Stimulated activated CD4-positive, alpha-beta T cell treated with anti-CD3 and anti-CD28 coated beads, Interleukin-4, amount 100 ng/mL, for 1 hour (primary cell): ENCODE data around the gene LRRN4.

Source experiments
- DNase-seq: peaks from one replicate; pipeline ENCODE4 v3.0.0-alpha.2; 2020

The LRRN4 gene

DNA sequence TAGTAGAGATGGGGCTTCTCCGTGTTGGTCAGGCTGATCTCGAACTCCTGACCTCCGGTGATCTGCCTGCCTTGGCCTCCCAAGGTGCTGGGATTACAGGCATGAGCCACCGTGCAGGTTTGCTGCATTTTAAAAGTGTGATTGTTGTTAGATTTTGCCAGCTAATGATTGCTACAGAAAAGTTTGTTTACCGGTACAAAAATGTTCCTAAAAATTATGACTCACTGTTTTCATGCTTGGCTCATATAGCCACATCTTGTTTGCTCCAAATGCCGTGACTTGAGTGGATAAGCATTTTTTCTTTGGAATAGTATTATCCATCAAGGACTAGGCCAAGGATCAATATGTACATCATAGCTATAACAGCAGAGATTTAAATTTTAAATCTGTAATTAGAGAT, 24.3 kb downstream of the LRRN4 start:
- DNase-seq = no peak

DNA sequence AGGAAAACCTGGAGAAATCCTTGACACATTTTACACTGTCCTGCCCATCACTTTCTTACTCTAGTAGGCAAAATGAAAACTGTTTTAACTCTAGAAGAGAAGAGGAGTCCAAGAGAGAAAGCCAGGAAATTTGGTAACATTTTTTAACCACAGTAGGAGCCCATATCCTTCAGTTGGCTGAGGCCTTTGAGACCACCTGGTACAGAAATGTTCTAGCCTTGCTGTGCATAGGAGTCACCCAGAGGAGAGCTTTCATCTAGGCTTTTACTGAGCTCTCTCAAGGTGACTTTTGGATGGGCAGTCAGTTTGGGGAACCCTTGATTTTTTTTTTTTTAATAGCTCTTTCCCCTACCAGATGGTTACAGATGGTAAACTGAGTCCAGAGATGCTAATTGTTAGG, 25.0 kb downstream of the LRRN4 start:
- no peak for DNase-seq

DNA sequence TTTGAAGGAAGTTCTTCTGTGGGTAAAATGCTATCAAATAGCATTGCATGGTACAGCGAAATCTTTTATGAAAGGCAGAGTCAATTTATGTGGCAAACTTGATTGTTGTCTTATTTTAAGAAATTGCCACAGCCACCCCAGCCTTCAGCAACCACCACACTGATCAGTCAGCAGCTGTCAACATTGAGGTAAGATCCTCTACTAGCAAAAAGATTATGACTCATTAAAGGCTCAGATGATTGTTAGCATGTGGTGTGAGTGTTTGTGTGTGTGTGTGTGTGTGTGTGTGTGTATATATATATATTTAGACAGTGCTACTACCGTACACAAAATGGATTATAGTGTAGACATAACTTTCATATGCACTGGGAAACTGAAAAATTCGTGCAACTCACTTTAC, 27.8 kb downstream of the LRRN4 start:
- no peak for DNase-seq

DNA sequence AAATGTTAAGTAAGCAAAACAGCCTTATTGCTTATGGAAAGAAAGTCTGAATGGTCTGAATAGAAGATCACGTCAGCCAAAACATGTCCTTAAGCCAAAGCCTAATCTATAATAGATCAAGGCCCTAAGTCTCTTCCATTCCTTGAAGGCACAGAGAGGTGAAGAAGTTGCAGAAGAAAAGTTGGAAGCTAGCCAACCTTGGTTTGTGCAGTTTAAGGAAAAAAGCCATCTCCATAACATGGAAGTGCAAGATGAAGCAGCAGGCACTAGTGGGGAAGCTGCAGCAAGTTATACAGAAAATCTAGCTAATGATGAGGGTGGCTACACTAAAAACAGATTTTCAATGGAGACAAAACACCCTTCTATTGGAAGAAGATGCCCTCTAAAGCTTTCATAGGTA, 29.1 kb downstream of the LRRN4 start:
- no peak for DNase-seq

DNA sequence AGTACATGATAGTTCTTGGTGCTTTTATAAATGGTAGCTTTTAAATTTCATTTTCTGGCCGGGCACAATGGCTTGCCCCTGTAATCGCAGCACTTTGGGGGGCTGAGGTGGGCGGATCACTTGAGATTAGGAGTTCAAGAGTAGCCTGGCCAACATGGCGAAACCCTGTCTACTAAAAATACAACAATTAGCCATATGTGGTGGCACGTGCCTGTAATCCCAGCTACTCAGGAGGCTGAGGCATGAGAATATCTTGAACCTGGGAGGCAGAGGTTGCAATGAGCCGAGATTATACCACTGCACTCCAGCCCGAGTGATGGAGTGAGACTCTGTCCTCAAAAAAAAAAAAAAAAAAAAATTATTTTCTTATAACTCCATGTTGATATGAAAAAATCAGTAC, 36.0 kb downstream of the LRRN4 start:
- DNase-seq = no peak

DNA sequence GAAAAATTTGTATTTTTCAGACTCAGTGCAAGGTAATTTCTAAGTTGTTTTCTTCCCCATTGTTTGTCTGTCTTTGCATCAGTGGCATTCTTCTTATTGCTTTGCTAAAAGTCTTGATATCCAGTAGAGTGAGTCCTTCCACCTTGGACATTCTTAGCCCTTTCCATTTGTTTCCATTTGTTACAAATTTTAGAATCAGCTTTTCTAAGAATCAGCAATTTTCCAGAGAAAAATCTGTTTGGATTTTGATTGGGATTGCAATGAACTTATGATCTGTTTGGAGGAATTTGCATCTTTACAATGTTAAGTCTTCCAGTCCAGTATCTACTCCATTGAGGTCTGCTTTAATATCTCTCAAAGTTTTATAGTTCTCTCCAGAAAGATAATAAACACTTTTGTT, 36.4 kb downstream of the LRRN4 start:
- no peak for DNase-seq

DNA sequence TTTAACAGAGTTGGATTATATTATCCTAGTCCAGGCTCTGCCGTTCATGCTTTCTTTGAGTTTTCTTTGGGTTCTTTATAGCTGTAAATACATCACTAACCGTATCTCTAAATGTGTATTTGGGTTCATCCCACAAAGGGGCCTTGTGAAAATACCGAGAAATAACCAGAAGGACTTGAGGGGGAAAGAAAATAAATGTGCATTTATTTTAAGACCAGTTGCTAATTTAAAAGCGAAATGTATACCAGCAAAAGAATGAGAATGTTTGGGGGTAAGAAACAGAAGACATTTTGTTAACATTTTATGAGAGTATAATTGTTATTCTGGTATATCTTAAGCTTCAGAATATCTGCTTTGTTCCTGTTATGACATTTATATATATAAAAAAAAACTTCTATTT, 38.9 kb downstream of the LRRN4 start:
- DNase-seq = no peak

DNA sequence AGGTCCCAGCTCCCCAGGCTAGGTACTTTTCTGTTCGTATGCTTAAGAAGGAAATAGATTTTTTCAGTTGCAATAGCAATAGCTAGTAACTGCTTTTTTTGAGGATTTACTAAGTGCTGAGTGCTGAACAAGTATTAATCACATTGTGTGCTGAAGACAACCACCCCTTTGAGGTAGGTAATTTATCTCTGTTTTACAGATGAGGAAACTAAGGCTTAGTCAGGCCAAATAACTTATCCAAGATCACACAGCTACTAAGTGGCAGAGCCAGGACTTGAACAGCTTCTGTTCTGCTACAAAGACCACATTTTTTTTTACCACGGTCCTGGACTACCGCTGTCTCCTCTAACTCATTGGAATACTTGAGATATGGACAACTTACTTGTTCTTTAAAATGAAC, 39.8 kb downstream of the LRRN4 start:
- DNase-seq = no peak

DNA sequence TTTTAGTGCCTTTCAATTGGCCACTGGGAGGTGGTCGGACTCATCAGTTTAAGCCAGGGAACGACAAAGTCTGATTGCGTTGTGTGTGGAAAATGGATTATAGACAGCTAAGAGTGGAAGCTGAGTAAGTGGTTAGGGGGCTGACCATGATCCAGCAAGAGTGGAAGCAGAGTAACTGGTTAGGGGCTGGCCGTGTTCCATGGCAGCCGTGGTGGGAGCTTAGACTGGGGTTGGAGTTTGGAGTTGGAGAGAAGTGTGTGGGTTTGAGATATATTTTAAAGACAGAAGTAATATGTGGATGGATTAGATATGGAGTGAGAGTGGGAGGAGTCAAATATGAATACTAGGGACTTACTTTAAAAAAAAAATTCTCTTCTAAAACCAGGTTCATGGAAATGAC, 41.7 kb downstream of the LRRN4 start:
- no peak for DNase-seq

DNA sequence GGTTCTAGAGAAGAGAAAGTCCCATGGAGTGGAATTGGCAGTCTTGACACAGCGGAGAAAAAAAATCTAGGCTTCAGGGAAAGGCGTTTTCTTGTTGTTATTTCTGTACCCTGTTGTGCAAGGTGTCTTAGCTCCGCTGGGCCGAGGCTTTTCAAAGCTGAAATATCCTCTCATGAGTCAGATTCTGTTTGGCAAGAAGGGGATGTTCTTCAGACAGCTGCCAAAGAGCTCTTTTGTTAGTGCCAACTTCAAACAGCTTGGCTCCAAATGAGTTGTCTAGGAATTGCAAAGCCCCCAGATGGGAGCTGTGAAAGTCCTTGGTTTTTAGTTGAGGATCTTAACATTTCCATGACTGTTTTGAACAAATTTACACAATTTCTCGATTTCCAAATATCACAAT, 45.6 kb downstream of the LRRN4 start:
- no peak for DNase-seq

DNA sequence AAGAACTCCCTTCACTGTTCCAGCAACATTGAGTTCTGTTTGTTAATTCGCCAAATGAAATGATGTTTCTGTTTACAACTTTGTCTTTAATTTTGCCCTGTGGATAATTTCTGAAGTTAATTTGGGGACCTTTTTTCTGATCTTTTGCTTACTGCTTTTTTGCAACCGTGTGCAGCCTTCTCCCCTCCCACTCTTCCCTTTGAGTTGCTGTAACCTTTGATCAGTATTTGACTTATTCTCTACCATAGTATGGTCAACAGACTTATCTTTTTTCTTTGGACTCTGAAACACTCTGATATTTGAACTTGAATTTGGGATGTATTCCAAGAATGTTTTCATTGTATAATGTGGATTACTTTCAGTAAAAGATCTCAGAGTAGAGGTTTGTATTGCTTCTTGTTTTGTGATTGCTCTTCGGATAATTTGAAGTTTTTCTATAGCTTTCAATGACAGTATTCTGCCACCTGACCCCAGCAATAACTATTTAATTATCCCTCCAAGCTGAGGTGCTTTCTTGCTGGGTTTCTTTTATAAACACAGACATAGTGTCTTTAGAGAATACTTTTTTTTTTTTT, 46.2 kb downstream of the LRRN4 start:
- DNase-seq = no peak

DNA sequence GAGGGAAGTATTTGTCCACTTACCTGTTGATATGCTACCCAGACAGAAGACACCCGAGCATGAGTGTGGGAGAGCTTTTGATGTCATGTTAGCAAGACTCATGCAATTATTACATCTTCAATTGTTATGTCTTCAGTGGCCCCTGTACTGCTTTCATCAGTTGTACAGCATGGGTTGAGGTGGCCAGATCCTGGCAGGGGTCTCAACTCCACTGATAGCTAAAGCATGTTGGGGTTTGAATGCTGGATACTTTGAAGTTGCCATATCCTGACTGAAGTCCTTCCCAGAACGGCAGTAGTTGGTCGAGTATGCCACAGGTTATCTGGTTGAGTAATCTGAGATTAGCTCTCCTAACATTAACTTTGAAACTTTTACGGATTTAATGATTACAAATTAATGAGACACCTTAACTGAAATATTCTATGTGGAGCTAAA, 46.7 kb downstream of the LRRN4 start:
- no peak for DNase-seq

DNA sequence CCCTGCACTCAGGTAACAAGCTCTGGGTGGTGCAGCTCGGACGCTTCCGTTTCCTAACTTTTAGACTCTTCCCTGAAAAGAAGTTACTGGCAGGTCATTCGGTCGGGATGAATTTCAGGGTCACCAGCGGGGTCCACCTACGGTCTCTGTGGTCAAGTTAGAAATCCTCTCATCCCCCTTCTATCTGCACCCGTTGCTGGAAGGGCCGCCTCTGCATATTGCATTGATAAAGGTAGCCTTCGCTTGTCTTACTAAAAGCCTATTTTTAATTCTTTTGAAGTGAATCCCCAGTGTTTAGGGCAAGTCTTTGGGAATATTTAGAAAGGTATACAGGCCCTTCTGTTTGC, 47.3 kb downstream of the LRRN4 start:
- DNase-seq = no peak

DNA sequence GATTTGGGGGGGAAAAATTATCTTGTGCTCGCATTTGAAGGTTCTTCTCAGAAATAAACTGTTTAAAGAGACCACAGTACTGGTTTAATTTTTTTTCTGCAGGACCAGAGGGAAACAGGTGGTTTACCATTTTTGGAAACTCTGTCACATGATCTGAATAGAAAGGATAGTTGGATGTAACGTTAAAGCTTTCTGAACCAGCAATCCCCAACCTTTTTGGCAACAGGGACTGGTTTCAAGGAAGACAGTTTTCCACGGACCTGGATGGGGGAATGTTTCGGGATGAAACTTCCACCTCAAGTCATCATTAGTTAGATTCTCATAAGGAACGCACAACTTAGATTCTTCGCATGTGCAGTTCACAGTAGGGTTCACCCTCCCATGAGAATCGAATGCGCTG, 53.0 kb downstream of the LRRN4 start:
- no peak for DNase-seq

DNA sequence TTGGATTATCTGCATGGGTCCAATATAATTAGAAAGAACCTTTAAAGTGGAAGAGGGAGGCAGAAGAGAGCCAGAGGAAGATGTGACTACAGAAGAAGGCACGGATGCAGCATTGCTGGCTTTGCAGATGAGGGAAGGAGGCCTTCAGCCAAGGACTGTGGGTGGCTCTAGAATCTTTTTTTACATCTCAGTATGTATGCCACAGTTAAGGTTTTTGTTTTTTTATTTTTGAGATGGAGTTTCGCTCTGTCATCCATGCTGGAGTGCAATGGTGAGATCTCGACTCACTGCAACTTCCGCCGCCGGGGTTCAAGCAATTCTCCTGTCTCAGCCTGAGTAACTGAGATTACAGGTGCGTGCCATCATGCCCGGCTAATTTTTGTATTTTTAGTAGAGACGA, 54.1 kb downstream of the LRRN4 start:
- DNase-seq = no peak

DNA sequence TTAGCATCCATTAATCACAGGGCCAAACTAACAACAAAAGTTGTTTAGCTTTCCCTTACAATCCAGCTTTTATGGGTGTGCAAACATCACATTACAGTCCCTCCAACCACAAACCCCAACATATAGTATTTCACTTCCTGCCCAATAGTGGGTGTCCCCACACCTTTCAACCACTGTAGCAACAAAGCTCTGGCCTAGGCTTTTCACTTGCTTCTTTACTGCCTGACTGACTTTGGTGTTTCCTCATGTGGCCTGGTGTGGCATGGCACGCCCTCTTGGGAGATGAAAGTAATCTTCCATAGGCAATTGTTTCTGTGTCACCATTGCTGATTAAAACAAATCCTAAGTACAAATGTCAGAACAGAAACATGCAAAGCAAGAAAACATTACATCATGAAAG, 57.1 kb downstream of the LRRN4 start:
- no peak for DNase-seq

DNA sequence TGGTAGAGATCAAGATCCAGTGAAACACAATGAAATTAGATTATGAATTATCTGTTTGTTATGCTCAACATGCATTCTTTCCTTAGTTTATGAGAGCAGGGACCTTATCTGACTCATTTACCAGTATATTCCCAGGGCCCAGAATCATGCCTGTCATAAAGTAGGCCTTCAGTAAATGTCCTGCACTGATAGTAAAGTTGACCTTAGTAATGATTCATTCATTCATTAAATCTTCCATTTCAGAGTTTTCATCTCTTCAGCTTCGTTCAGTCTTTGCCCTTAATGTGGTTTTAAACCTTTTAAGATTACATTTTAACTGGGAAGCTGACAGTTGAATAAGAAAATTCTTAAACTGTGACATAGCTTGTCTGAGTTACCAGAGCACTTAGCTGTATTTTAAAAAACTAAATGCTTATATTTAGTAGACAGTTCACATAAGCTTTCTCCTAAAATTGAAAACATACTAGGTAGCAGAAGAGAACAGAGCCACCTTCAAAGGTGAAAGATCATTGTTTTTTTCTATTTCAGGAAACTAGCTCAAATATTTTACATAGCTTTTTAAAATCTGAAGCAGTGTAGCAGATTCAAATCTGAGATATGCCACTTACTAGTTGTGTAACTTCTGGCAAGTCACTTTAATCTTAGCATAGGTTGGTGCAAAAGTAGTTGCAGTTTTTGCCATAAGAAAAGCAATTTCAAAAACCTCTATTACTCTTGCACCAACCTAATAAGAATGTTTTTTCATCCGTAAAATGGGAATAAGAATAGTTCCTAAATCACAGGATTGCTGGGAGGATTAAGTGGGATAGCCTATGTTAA, 62.0 kb downstream of the LRRN4 start:
- no peak for DNase-seq

DNA sequence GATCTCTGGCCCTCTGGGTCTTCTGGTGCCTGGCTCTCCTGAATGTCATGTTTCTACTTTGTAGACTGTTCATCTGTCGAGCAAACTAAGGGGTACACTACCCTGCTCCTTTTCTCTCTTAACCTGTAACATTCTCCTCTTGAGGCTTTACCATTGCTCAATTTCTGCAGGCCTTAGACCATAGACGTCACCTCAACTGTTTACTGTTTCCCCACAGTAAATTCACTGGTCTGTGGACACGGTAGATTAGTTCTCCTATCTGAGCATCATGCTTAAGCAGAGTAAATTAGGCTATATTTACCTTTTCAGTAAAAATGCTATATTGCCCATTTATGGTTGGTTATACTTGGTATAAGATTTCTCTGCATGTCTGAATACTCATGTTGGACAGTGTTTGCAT, 62.9 kb downstream of the LRRN4 start:
- no peak for DNase-seq
